SU-DHL-6 (cell line): ENCODE results near the gene C16orf95.

Experiments
- H2AFZ ChIP-seq: fragments of 200-600 bp; sonication (generic); 2 replicates; pipeline ENCODE4 v1.6.1; 2014; ENCODE audit warnings: low read depth, mild to moderate bottlenecking, moderate library complexity, mixed read lengths, antibody characterized with exemption, low read length; ENCODE audit not compliant: severe bottlenecking
- H3F3A ChIP-seq: fragments of 200-600 bp; shearing (Covaris generic); 2 replicates; pipeline ENCODE4 v1.6.0; 2016; ENCODE audit warnings: antibody characterized with exemption, mild to moderate bottlenecking; ENCODE audit not compliant: insufficient read depth
- H3K27ac ChIP-seq: fragments of 200-600 bp; sonication (generic); 2 replicates; pipeline ENCODE4 v1.5.1; 2016; ENCODE audit warnings: low read depth, mild to moderate bottlenecking, low read length, moderate library complexity, mixed read lengths
- H3K27me3 ChIP-seq: fragments of 200-600 bp; sonication (generic), shearing (Covaris generic); 2 replicates; pipeline ENCODE4 v1.6.0; 2014; ENCODE audit warnings: mild to moderate bottlenecking, low read length
- H3K36me3 ChIP-seq: fragments of 200-600 bp; sonication (generic); 2 replicates; pipeline ENCODE4 v1.6.1; 2014; ENCODE audit warnings: mild to moderate bottlenecking, low read length, mixed read lengths
- H3K4me2 ChIP-seq: fragments of 300-600, 200-600 bp; shearing (Covaris generic), sonication (generic); 2 replicates; pipeline ENCODE4 v1.6.0; 2014; ENCODE audit warnings: low read length, low read depth, mild to moderate bottlenecking; ENCODE audit not compliant: poor library complexity, severe bottlenecking
- H3K4me3 ChIP-seq: fragments of 200-600 bp; sonication (generic); 2 replicates; pipeline ENCODE4 v1.5.1; 2014; ENCODE audit warnings: antibody characterized with exemption, low read length, mild to moderate bottlenecking, mixed read lengths; ENCODE audit not compliant: insufficient read depth, poor library complexity, severe bottlenecking
- H3K79me2 ChIP-seq: fragments of 200-600 bp; sonication (generic); 2 replicates; pipeline ENCODE4 v1.6.1; 2014; ENCODE audit warnings: mild to moderate bottlenecking, low read length, moderate library complexity; ENCODE audit not compliant: insufficient read depth
- H3K9ac ChIP-seq: fragments of 200-600 bp; sonication (generic); 2 replicates; pipeline ENCODE4 v1.7.0; 2014; ENCODE audit warnings: mild to moderate bottlenecking, low read length
- H3K9me2 ChIP-seq: fragments of 200-600 bp; sonication (generic); replicated peaks from 2 replicates; pipeline ENCODE4 v1.6.1; 2014; ENCODE audit warnings: low read length; ENCODE audit not compliant: insufficient read depth
- H3K9me3 ChIP-seq: fragments of 200-600 bp; sonication (generic); 2 replicates; pipeline ENCODE4 v1.6.1; 2014; ENCODE audit warnings: low read length, mixed read lengths; ENCODE audit not compliant: insufficient read depth
- H4K20me1 ChIP-seq: fragments of 200-600 bp; sonication (generic); 2 replicates; pipeline ENCODE4 v1.6.1; 2014; ENCODE audit warnings: low read depth, mild to moderate bottlenecking, antibody characterized with exemption, low read length, moderate library complexity, mixed read lengths
- EZH2phosphoT487 ChIP-seq: fragments of 200-600 bp; sonication (generic), shearing (Covaris generic); conservative IDR thresholded peaks from 2 replicates; pipeline ENCODE4 v1.6.1; 2018; ENCODE audit warnings: mild to moderate bottlenecking, antibody characterized with exemption, low read length, moderate library complexity, mixed read lengths
- TF ChIP-seq, protein P1 (sequence below): fragments of 200-600 bp; sonication (generic); IDR thresholded peaks from one replicate; pipeline ENCODE4 v1.5.1; 2017; ENCODE audit warnings: antibody characterized with exemption, mild to moderate bottlenecking, low read length, moderate library complexity; ENCODE audit not compliant: insufficient read depth, poor library complexity, severe bottlenecking

Gene C16orf95

DNA sequence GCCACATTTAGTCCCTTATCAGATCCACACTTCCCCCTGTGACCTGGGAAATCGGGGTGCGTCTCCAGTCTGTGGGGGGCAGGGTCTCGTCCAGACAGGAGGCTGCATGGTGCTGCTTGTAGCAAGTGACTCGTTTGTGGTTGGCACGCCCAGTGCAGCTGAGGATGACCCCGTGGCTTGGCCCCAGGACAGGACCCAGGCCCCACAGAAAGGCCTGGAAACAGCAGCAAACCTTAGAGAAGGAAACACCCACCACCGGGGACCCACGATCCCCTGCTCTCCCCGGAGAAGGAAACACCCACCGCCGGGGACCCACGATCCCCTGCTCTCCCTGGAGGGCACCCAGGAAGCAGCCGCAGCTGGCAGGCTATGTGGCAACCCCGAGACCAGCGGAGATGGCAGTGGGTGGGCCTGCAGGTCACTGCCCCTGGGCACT, 8.2 kb upstream of the C16orf95 start:
- H4K20me1 ChIP-seq, result no peaks in the 10 kb centered on the region
- H3K4me2 ChIP-seq, result no peak overlapping the region
- no peaks in the 10 kb centered on the region for H3K36me3 ChIP-seq
- no peak overlapping the region for H3K27ac ChIP-seq
- no peaks in the 10 kb centered on the region for H3K9me3 ChIP-seq
- H3K9me2 ChIP-seq, result no peaks in the 10 kb centered on the region
- no peaks in the 10 kb centered on the region for H3K27me3 ChIP-seq
- no peak overlapping the region for H3K4me3 ChIP-seq
- no peak for TF ChIP-seq EZH2phosphoT487
- TF ChIP-seq, protein P1, sequence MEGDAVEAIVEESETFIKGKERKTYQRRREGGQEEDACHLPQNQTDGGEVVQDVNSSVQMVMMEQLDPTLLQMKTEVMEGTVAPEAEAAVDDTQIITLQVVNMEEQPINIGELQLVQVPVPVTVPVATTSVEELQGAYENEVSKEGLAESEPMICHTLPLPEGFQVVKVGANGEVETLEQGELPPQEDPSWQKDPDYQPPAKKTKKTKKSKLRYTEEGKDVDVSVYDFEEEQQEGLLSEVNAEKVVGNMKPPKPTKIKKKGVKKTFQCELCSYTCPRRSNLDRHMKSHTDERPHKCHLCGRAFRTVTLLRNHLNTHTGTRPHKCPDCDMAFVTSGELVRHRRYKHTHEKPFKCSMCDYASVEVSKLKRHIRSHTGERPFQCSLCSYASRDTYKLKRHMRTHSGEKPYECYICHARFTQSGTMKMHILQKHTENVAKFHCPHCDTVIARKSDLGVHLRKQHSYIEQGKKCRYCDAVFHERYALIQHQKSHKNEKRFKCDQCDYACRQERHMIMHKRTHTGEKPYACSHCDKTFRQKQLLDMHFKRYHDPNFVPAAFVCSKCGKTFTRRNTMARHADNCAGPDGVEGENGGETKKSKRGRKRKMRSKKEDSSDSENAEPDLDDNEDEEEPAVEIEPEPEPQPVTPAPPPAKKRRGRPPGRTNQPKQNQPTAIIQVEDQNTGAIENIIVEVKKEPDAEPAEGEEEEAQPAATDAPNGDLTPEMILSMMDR, result no peak
- H2AFZ ChIP-seq, result no peak overlapping the region
- H3F3A ChIP-seq, result no peaks in the 10 kb centered on the region
- no peak overlapping the region for H3K9ac ChIP-seq
- no peaks in the 10 kb centered on the region for H3K79me2 ChIP-seq

DNA sequence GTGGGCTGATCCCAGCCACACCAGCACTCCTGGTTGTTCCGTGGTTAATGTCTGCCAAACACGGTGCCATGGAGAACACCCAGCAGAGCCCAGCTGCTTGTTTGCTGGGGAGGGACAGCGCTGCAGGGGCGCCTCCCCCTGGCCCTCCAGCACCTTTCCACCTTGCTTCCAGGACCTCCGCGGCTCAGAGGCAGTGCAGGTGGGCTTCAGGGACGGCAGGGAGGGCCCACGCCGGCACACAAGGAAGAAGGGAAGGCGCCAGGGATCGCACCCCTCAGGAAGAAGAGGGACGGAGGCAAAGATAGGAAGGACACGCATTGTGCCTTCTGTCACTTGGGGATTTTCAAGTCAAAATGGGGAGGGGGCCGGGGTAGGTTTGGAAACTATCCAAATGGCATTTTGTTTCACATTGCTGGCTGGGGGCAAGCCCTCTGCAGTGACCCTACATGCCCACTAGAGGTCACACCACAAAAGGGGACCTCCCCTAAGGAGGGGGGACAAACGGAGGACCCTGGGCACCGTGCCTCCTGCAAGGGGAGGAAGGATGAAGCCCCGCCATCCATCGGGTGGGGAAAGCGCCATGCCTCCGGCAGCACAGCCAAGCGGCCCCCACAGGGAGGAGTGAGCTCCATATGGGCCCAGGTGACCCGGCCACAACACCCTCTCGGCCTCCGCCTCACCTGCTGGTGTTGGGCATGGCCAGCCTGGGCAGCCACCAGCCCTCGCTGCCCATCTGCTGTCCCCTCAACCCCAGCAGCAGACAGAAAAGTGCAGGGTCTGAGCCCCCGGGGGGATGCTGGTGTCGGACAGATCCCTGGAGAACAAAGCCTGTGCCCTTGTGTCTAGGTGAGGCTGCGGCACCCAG, 7.5 kb upstream of the C16orf95 start:
- Histone ChIP-seq H3K27me3 (no peaks in the 10 kb centered on the region), H3K9me3 (no peaks in the 10 kb centered on the region), H3K4me2 (no peak overlapping the region), H3K79me2 (no peaks in the 10 kb centered on the region), H4K20me1 (no peaks in the 10 kb centered on the region), H3K4me3 (no peak overlapping the region), H2AFZ (no peak overlapping the region), H3K9me2 (no peaks in the 10 kb centered on the region), H3K36me3 (no peaks in the 10 kb centered on the region), H3F3A (no peaks in the 10 kb centered on the region), H3K9ac (no peak overlapping the region), H3K27ac (no peak overlapping the region)
- TF ChIP-seq, protein P1, result peak; percentile 87
- TF ChIP-seq EZH2phosphoT487, result no peak

DNA sequence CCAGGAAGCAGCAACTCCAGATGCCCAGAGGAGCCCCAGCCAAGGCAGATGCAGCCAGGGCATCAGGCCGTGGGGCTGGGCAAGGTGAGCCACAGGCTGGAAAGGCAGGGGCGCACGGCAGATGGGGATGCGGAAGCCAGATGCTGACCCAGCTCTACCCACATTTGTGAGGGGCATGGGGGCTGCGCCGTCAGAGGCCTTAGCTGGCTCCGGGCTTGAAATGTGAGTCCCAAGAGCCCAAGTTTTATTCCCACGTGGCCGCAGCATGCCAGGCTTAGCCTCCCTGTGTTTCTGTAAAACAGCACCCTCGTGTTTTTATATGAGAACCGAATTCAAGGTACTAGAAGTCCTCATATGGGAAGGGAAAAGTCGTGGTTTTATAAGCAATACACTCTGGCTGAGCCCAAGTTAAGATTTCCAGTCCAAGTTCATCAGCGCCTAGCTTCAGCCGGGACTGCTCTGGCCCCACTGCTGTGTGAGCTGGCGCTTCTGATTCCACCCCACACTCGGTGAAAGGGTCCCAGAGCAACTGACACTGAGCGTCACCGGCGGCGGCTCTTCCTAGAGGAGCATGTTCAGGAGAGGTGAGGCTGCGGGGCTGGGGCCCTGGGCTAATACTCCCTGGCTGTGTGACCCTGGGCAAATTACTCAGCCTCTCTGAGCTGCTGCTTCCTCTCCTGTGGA, 6.7 kb upstream of the C16orf95 start:
- H4K20me1 ChIP-seq, result no peaks in the 10 kb centered on the region
- H3K4me3 ChIP-seq, result no peak overlapping the region
- H2AFZ ChIP-seq, result no peak overlapping the region
- H3K9ac ChIP-seq, result no peak overlapping the region
- no peaks in the 10 kb centered on the region for H3F3A ChIP-seq
- no peak for TF ChIP-seq EZH2phosphoT487
- TF ChIP-seq, protein P1, result no peak
- no peaks in the 10 kb centered on the region for H3K9me2 ChIP-seq
- no peak overlapping the region for H3K4me2 ChIP-seq
- H3K9me3 ChIP-seq, result no peaks in the 10 kb centered on the region
- no peaks in the 10 kb centered on the region for H3K27me3 ChIP-seq
- no peak overlapping the region for H3K27ac ChIP-seq
- H3K36me3 ChIP-seq, result no peaks in the 10 kb centered on the region
- H3K79me2 ChIP-seq, result no peaks in the 10 kb centered on the region
